ENCODE data around the gene FAM3C. TPM values are rescaled to one million over a fixed set of nuclear protein-coding genes. Genes with fewer than 3 reads are reported as not detected.

The FAM3C gene
- total RNA-seq, 2 donors from 2014 or later: 52.5 to 71.4 TPM

DNA sequence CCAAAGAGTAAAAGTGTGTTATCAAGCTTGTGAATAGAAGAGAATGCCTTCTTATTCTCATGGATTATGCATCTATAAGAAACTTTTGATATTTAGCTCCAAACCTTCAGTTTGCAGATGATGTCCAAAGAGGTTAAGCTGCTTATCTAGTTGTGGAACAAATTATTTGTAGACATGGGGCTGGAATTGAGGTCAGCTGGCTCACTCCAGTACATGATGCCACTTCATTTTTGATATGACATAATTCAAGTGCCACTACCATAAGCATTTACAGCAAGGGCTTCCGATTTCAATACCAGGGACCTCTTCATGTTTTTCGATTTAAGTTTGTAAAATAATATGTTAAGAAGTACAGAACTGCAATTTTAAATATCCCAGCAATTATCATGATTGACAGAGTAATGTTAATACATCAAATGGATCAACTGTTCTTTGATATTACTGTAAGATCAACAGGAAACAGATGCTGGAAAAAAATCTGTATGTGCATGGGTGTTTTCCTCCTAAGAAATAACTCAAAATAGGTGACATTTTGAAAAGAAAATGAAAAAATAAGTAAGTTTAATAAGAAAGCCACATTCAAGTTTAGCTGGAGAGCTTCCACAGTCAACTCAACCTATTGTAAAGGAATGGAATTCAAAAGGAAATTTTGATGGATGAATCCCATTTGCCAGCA lies 12.7 kb downstream of the FAM3C start:
- Mint-ChIP-seq H3K27ac (no peak overlapping the region), H3K4me1 (ENCODE audit: low read depth in 2 of 2) (peaks cover 49 to 52% of the 10 kb centered on the region in 2 donors), H3K4me3 (no peak overlapping the region), H3K9me3 (no peaks in the 10 kb centered on the region), H3K36me3 (peaks cover 11% of the 10 kb centered on the region), H3K27me3 (no peaks in the 10 kb centered on the region)
- DNase-seq (ENCODE audit: low spot score) (no peak), ATAC-seq (no peak)

DNA sequence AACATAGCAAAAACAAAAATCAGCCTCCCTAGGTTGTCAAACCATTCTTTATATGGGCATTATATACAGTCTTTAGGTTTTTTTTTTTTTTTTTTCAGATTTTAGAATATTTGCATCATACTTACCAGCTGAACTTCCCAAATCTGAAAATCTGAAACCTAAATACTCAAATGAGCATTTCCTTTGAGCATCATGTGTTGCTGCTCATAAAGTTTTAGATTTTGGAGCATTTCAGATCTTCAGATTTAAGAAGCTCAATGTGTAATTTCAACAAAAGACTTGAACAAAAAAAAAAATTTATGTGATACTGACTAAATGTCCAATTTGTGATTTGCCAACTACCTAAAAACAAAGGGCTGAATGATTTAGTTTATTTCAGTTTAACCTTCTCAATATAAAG lies 13.6 kb downstream of the FAM3C start:
- peaks cover 45 to 47% of the 10 kb centered on the region in 2 donors for H3K4me1 Mint-ChIP-seq (ENCODE audit: low read depth in 2 of 2)
- no peaks in the 10 kb centered on the region for H3K27me3 Mint-ChIP-seq
- ATAC-seq (no peak), DNase-seq (ENCODE audit: low spot score) (no peak)
- H3K4me3 Mint-ChIP-seq: no peak overlapping the region
- peaks cover 18% of the 10 kb centered on the region for H3K36me3 Mint-ChIP-seq
- H3K27ac Mint-ChIP-seq: no peak overlapping the region
- H3K9me3 Mint-ChIP-seq: no peaks in the 10 kb centered on the region

DNA sequence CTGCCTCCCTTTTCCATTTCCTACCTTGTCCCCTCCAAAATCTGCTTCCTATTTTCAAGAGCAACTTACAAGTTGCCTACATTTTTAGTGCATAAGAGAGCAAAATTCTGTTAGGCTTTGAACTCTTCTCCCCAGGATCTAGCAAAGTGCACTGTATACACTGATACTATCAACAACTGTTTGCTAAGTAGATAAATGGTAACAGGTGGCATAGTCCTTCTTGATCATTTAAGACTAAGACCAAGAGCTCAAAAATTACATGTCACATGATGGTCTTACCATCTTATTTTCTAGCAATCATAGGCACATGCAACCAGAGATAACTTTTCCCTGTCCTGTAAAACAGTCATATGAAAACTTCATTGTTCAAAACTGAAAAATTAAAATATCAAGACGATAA lies 16.2 kb downstream of the FAM3C start:
- Mint-ChIP-seq H3K27me3 (no peaks in the 10 kb centered on the region), H3K4me3 (no peak overlapping the region), H3K9me3 (no peaks in the 10 kb centered on the region), H3K27ac (peak overlapping the region in 1 of 2 donors; percentile 11), H3K36me3 (peaks cover 32% of the 10 kb centered on the region), H3K4me1 (ENCODE audit: low read depth in 2 of 2) (peaks cover 37 to 39% of the 10 kb centered on the region in 2 donors)
- no peak for DNase-seq (ENCODE audit: low spot score)
- no peak for ATAC-seq

- no peak for DNase-seq (ENCODE audit: low spot score)
- Mint-ChIP-seq H3K27ac (no peak overlapping the region), H3K4me1 (ENCODE audit: low read depth in 2 of 2) (peaks cover 37 to 41% of the 10 kb centered on the region in 2 donors), H3K4me3 (no peak overlapping the region), H3K36me3 (peaks cover 39% of the 10 kb centered on the region), H3K9me3 (no peaks in the 10 kb centered on the region), H3K27me3 (no peaks in the 10 kb centered on the region)
- ATAC-seq: no peak
Observed at GRCh38 chr7:121376979-121377378, 19.1 kb downstream of the FAM3C start.

DNA sequence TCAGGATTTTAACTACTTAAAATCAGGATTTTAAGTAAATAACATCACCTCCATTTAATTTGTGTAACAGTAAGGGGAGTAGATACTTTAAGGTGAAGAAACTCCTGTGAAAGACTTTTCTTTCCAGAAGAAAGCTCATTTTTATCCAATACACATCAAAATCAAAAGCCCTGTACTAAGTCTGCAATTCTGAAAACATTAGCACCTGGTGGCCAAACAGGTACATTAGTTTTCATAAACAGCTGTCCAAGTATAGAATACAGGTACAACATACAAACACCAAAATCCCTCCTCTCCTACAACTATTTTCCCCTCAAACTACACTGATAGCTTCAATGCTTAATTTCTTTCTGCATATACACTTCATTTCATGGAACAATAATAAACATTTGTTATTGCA lies 22.9 kb downstream of the FAM3C start:
- H3K4me1 Mint-ChIP-seq (ENCODE audit: low read depth in 2 of 2): peaks cover 42 to 47% of the 10 kb centered on the region in 2 donors
- H3K27ac Mint-ChIP-seq: peak overlapping the region; percentile 71 to 90
- H3K36me3 Mint-ChIP-seq: peaks cover 34% of the 10 kb centered on the region
- ATAC-seq (no peak), DNase-seq (ENCODE audit: low spot score) (no peak)
- H3K27me3 Mint-ChIP-seq: no peaks in the 10 kb centered on the region
- no peaks in the 10 kb centered on the region for H3K9me3 Mint-ChIP-seq
- peak overlapping the region; percentile 71 for H3K4me3 Mint-ChIP-seq

GRCh38 chr7:121372376-121373010 lies 23.6 kb downstream of the FAM3C start:
- Mint-ChIP-seq H3K36me3 (peaks cover 28% of the 10 kb centered on the region), H3K4me1 (ENCODE audit: low read depth in 2 of 2) (peaks cover 42 to 50% of the 10 kb centered on the region in 2 donors), H3K27ac (peak overlapping the region; percentile 71 to 90), H3K27me3 (no peaks in the 10 kb centered on the region), H3K9me3 (no peaks in the 10 kb centered on the region), H3K4me3 (peak overlapping the region; percentile 71)
- DNase-seq (ENCODE audit: low spot score) (no peak), ATAC-seq (peak; percentile 84 to 94)

DNA sequence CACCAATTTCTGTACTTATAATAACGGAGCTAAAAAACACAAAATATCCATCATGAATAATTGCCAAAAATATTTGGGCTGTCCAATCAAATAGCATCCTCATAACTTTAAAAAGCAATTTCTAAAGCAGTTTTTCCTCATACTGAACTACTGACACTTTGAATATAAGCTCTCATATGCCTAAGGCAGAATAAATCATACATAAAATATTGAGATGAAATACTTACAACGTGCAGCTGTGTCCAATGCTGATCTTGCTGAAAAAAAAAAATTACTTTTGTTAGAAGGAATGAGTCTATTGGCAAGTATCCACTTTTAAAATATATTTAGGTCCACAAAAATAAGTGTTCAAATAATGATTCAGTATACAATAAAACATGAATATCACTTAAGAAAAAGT lies 24.2 kb downstream of the FAM3C start:
- Mint-ChIP-seq H3K4me3 (no peak overlapping the region), H3K27ac (peak overlapping the region; percentile 71 to 90), H3K9me3 (no peaks in the 10 kb centered on the region), H3K36me3 (peaks cover 27% of the 10 kb centered on the region), H3K27me3 (no peaks in the 10 kb centered on the region), H3K4me1 (ENCODE audit: low read depth in 2 of 2) (peaks cover 42 to 50% of the 10 kb centered on the region in 2 donors)
- DNase-seq (ENCODE audit: low spot score): no peak
- ATAC-seq: no peak

DNA sequence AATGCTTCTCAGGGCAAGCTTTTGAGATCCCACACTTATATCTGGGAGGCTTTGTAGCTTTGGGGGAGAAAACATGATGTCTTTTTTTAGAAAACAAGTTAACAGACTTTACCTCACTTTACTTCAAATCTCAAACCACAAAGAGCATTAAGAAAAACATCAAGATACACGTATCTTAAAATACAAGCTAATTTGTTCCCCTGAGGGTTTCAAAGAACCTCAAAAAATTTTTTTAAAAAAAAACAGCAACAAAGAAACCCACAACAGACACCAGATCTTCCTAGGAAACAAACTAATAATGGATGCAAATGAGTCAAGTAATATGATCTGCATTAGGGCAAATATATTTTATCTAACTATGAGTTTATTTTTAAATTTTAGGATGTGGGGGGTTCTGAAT lies 24.7 kb downstream of the FAM3C start:
- H3K36me3 Mint-ChIP-seq: peaks cover 27% of the 10 kb centered on the region
- peaks cover 42 to 50% of the 10 kb centered on the region in 2 donors for H3K4me1 Mint-ChIP-seq (ENCODE audit: low read depth in 2 of 2)
- ATAC-seq (no peak), DNase-seq (ENCODE audit: low spot score) (no peak)
- H3K27me3 Mint-ChIP-seq: no peaks in the 10 kb centered on the region
- no peak overlapping the region for H3K4me3 Mint-ChIP-seq
- H3K27ac Mint-ChIP-seq: peak overlapping the region in 1 of 2 donors; percentile 90
- no peaks in the 10 kb centered on the region for H3K9me3 Mint-ChIP-seq

DNA sequence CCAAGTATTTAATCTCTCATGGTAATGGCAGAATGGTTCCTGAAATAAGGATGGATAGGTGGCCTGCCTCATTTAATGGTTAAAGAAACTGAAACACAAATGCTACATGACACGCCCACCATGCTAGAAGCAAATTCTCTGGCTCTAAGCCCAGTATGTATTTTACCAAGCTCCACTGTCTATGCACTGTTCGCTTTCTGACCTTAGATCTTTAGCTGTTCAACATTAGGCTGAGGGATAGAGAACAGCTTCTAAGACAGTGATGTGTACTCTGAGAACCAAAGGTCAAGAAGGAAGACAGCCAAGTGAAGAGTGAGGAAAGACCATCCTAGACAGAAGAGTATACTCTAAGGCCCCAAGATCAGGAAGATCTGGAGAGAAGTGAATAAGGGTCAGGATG lies 26.6 kb downstream of the FAM3C start:
- H3K4me3 Mint-ChIP-seq: peak overlapping the region; percentile 61
- no peaks in the 10 kb centered on the region for H3K9me3 Mint-ChIP-seq
- H3K4me1 Mint-ChIP-seq (ENCODE audit: low read depth in 2 of 2): peaks cover 25 to 38% of the 10 kb centered on the region in 2 donors
- ATAC-seq: no peak
- peak overlapping the region; percentile 71 to 76 for H3K27ac Mint-ChIP-seq
- no peak for DNase-seq (ENCODE audit: low spot score)
- peaks cover 9% of the 10 kb centered on the region for H3K36me3 Mint-ChIP-seq
- no peaks in the 10 kb centered on the region for H3K27me3 Mint-ChIP-seq

DNA sequence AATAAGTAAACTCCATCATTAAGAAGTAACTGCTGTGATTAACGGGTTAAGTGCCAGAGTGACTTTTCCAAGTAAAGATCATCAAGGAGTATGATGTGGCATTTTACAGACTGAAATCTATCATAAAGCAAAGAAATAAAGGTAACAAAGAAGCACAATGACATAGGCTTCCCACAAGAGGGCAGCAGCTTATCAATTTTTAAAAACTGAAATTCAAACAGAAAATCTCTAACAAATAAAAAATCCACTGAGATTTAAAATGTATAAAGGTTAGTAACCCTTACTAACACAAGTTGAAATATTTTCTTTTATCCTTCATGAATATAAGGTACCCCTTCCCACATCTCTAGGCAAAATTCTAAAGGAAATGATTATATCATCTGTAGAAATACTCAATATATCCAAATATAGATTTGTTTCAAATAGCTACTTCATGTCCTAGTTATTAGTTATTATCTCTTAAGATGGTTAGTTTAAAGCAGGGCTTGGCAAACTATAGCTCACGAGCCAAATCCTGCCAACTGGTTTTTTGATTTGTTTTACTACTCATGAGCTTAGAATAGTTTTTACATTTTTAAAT lies 29.2 kb downstream of the FAM3C start:
- Mint-ChIP-seq H3K27me3 (no peaks in the 10 kb centered on the region), H3K27ac (peak overlapping the region in 1 of 2 donors; percentile 49), H3K9me3 (no peaks in the 10 kb centered on the region), H3K36me3 (peaks cover 12% of the 10 kb centered on the region), H3K4me3 (no peak overlapping the region), H3K4me1 (ENCODE audit: low read depth in 2 of 2) (peaks cover 18 to 22% of the 10 kb centered on the region in 2 donors)
- ATAC-seq (no peak), DNase-seq (ENCODE audit: low spot score) (no peak)

- H3K4me1 Mint-ChIP-seq (ENCODE audit: low read depth in 2 of 2): peaks cover 8% of the 10 kb centered on the region in 2 donors
- peak overlapping the region; percentile 43 to 53 for H3K27ac Mint-ChIP-seq
- ATAC-seq (peak in 1 of 2 donors; percentile 84), DNase-seq (ENCODE audit: low spot score) (no peak)
- no peaks in the 10 kb centered on the region for H3K9me3 Mint-ChIP-seq
- H3K4me3 Mint-ChIP-seq: peak overlapping the region; percentile 34
- no peaks in the 10 kb centered on the region for H3K27me3 Mint-ChIP-seq
- peaks cover 21% of the 10 kb centered on the region for H3K36me3 Mint-ChIP-seq
Observed at GRCh38 chr7:121360564-121360963, 35.5 kb downstream of the FAM3C start.

DNA sequence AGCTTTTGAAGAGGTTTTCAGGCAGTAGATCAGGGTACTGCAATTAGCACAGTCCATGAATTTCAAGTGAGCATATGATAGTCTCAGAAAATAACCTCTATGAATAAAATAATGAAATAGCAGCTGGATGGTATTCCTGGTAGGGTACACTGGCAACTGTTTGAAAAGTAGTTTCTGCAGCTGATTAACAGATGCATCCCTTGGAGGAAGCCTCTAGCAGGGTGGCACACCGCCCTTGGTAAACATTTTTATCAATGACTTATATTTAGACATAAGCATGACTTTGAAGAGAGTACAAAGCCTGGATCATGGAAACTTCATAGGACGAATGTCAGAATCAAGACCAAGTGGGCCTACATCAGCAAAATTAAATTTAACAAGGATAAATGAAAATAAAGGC lies 40.5 kb downstream of the FAM3C start:
- H3K9me3 Mint-ChIP-seq: no peaks in the 10 kb centered on the region
- DNase-seq (ENCODE audit: low spot score) (no peak), ATAC-seq (no peak)
- H3K4me3 Mint-ChIP-seq: no peak overlapping the region
- no peaks in the 10 kb centered on the region for H3K27me3 Mint-ChIP-seq
- H3K36me3 Mint-ChIP-seq: peaks cover 35% of the 10 kb centered on the region
- peaks cover 6 to 9% of the 10 kb centered on the region in 2 donors for H3K4me1 Mint-ChIP-seq (ENCODE audit: low read depth in 2 of 2)
- no peak overlapping the region for H3K27ac Mint-ChIP-seq

DNA sequence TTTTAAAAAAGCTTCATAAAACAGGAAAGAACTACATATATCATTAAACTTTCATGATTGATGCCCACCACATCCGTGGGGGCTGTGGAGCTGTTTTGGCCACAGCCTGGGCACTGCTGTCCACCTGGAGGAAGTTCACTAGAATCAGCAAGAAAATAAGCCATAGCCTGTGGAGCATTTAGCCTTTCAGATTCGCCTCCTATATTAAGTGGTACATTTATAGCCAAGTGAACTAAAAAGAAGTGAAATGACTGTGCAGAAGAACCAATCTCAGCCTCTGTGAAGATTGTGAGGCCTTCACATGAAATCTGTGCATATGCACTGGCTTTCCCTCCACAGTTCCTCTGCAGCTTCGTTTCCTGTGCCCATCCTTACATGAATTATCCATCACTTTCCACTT lies 43.8 kb downstream of the FAM3C start:
- Mint-ChIP-seq H3K27ac (peak overlapping the region in 1 of 2 donors; percentile 24), H3K9me3 (no peaks in the 10 kb centered on the region), H3K36me3 (peaks cover 41% of the 10 kb centered on the region)

GRCh38 chr7:121351682-121352081 lies 44.4 kb downstream of the FAM3C start:
- Mint-ChIP-seq H3K27ac (peak overlapping the region in 1 of 2 donors; percentile 24), H3K27me3 (no peaks in the 10 kb centered on the region), H3K36me3 (peaks cover 42% of the 10 kb centered on the region), H3K4me1 (ENCODE audit: low read depth in 2 of 2) (peaks cover 3 to 5% of the 10 kb centered on the region in 2 donors), H3K4me3 (no peak overlapping the region), H3K9me3 (no peaks in the 10 kb centered on the region)
- DNase-seq (ENCODE audit: low spot score) (no peak), ATAC-seq (no peak)

More for the DNA sequence above, 43.8 kb downstream of the FAM3C start:
- DNase-seq (ENCODE audit: low spot score) (no peak), ATAC-seq (no peak)
- no peak overlapping the region for H3K4me3 Mint-ChIP-seq
- H3K4me1 Mint-ChIP-seq (ENCODE audit: low read depth in 2 of 2): peaks cover 3 to 5% of the 10 kb centered on the region in 2 donors
- H3K27me3 Mint-ChIP-seq: no peaks in the 10 kb centered on the region

Data from natural killer cell treated with Interleukin-12 subunit alpha and Interleukin-12 subunit beta and Interleukin-15 and Interleukin-18, amount 100 ng/mL, for 72 hours (primary cell).